Left lung (tissue), 10 donors: ENCODE data around the gene ZBTB7B. TPM values are rescaled to one million over a fixed set of nuclear protein-coding genes. Genes with fewer than 3 reads are reported as not detected.

Experiments used
- ATAC-seq: fragments of 200-7000 bp; cut with Tn5 transposase; one replicate; pipeline ENCODE4 v1.9.1; 2020; ENCODE audit warnings: moderate library complexity
- DNase-seq, 4 donors: peaks; one replicate each; pipeline ENCODE4 v3.0.0-alpha.2; 2013 to 2020
- H3K27ac ChIP-seq, 2 donors: fragments of 200-600 bp; sonication (generic) in 1 of 2; one replicate each; pipeline versions ENCODE4 v1.5.0 to v1.8.0; 2020 to 2021
- H3K27me3 ChIP-seq, 2 donors: fragments of 200-600 bp; sonication (generic) in 1 of 2; one replicate each; pipeline versions ENCODE4 v1.5.0 to v1.8.0; 2020 to 2021
- H3K36me3 ChIP-seq, 2 donors: fragments of 200-600 bp; sonication (generic) in 1 of 2; one replicate each; pipeline versions ENCODE4 v1.5.0 to v1.8.0; 2020 to 2021
- H3K4me1 ChIP-seq, 2 donors: fragments of 200-600 bp; one replicate each; pipeline ENCODE4 v1.8.0; 2021
- H3K4me3 ChIP-seq, 2 donors: fragments of 200-600 bp; sonication (generic) in 1 of 2; one replicate each; pipeline versions ENCODE4 v1.5.0 to v1.8.0; 2020 to 2021; ENCODE audit warnings: mild to moderate bottlenecking in 1 of 2
- H3K9me3 ChIP-seq, 2 donors: fragments of 200-600 bp; sonication (generic) in 1 of 2; one replicate each; pipeline versions ENCODE4 v1.5.0 to v1.8.0; 2020 to 2021
- intact Hi-C, 2 donors: fragments of 100-400 bp; cut with DNase I; formaldehyde crosslinking; loops; one replicate each; pipeline versions ENCODE4 v1.11.2 to v1.14.2; 2022
- polyA plus RNA-seq, 6 donors: library from polyadenylated mRNA; unstranded; fragments of 120-200 nt; gene quantifications; one replicate each; pipeline ENCODE4 v1.2.1, GENCODE V29; 2013; ENCODE audit not compliant: insufficient read length in 6 of 6
- total RNA-seq, 2 donors: library from RNA; stranded (reverse); fragmentation: NEBNext Ultra II Directional; extraction: Animal tissue kit (Norgen Biotek cat#: 25700); gene quantifications; one replicate each; pipeline ENCODE4 v1.2.1, GENCODE V29; 2021
- TF ChIP-seq, protein P1 (sequence below), 2 donors: fragments of 200-600 bp; sonication (generic) in 1 of 2; IDR thresholded peaks; one replicate each; pipeline versions ENCODE4 v1.5.0 to v1.8.0; 2021; ENCODE audit warnings: antibody characterized with exemption in 2 of 2
- donor health status: DM: no; HTN: yes; CAD: no.
- donor health status: DM: no; HTN: no; CAD: no.

ZBTB7B gene
- total and polyA plus RNA-seq, 8 donors: 14.4 to 104 (median 19.0) TPM

DNA sequence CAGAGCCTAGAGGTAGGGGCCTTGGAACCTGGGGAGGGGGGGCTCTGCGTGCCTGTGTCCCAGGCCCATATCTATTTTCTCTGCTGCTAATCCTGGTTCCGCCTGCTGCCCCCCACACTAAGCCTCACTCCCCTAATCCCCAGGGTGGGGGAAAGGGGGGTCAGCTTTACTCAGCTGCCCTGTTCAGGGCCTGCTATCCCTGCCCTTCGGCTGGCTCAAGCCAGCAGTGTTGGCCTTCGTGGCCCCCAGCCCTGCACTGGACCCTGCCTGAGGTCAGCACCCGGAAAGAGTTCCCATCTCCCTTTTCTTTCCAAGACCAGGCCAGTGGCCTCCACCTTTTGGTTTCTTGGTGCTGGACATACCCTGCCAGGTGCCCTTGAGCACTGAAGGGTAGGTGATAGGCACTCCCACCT, 8.4 kb downstream of the ZBTB7B start:
- Histone ChIP-seq H3K4me3 (peak overlapping the region in 1 of 2 donors; percentile 96), H3K27me3 (no peaks in the 10 kb centered on the region), H3K36me3 (peaks cover 0 to 33% of the 10 kb centered on the region in 2 donors), H3K27ac (peak overlapping the region in 1 of 2 donors; percentile 95), H3K4me1 (peaks cover 30 to 97% of the 10 kb centered on the region in 2 donors), H3K9me3 (no peaks in the 10 kb centered on the region)
- DNase-seq: no peak
- intact Hi-C loops: no loop called here
- ATAC-seq: no peak
- TF ChIP-seq, protein P1, sequence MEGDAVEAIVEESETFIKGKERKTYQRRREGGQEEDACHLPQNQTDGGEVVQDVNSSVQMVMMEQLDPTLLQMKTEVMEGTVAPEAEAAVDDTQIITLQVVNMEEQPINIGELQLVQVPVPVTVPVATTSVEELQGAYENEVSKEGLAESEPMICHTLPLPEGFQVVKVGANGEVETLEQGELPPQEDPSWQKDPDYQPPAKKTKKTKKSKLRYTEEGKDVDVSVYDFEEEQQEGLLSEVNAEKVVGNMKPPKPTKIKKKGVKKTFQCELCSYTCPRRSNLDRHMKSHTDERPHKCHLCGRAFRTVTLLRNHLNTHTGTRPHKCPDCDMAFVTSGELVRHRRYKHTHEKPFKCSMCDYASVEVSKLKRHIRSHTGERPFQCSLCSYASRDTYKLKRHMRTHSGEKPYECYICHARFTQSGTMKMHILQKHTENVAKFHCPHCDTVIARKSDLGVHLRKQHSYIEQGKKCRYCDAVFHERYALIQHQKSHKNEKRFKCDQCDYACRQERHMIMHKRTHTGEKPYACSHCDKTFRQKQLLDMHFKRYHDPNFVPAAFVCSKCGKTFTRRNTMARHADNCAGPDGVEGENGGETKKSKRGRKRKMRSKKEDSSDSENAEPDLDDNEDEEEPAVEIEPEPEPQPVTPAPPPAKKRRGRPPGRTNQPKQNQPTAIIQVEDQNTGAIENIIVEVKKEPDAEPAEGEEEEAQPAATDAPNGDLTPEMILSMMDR (IDR thresholded peaks at IDR 0.05): no peak

- DNase-seq: peak in 1 of 4 donors; percentile 63
- ATAC-seq: no peak
- H3K4me1 ChIP-seq: peaks cover 25 to 97% of the 10 kb centered on the region in 2 donors
- H3K9me3 ChIP-seq: no peaks in the 10 kb centered on the region
- H3K27me3 ChIP-seq: no peaks in the 10 kb centered on the region
- H3K36me3 ChIP-seq: peaks cover 0 to 38% of the 10 kb centered on the region in 2 donors
- peak overlapping the region in 1 of 2 donors; percentile 96 for H3K4me3 ChIP-seq
- peak overlapping the region; percentile 39 to 95 for H3K27ac ChIP-seq
- TF ChIP-seq, protein P1 (IDR thresholded peaks at IDR 0.05): no peak
- intact Hi-C loops: no loop called here
These were observed 8.9 kb downstream of the ZBTB7B start for GRCh38 chr1:155011437-155012025.

GRCh38 chr1:155012026-155012546, 9.5 kb downstream of the ZBTB7B start:
- TF ChIP-seq, protein P1 (IDR thresholded peaks at IDR 0.05): no peak
- peaks cover 29 to 97% of the 10 kb centered on the region in 2 donors for H3K4me1 ChIP-seq
- ATAC-seq (peak; percentile 75), DNase-seq (peak in 2 of 4 donors; percentile 80 to 86)
- peaks cover 0 to 44% of the 10 kb centered on the region in 2 donors for H3K36me3 ChIP-seq
- H3K27me3 ChIP-seq: no peaks in the 10 kb centered on the region
- no peak overlapping the region for H3K4me3 ChIP-seq
- H3K9me3 ChIP-seq: no peaks in the 10 kb centered on the region
- peak overlapping the region; percentile 39 to 95 for H3K27ac ChIP-seq
- intact Hi-C loops: no loop called here

DNA sequence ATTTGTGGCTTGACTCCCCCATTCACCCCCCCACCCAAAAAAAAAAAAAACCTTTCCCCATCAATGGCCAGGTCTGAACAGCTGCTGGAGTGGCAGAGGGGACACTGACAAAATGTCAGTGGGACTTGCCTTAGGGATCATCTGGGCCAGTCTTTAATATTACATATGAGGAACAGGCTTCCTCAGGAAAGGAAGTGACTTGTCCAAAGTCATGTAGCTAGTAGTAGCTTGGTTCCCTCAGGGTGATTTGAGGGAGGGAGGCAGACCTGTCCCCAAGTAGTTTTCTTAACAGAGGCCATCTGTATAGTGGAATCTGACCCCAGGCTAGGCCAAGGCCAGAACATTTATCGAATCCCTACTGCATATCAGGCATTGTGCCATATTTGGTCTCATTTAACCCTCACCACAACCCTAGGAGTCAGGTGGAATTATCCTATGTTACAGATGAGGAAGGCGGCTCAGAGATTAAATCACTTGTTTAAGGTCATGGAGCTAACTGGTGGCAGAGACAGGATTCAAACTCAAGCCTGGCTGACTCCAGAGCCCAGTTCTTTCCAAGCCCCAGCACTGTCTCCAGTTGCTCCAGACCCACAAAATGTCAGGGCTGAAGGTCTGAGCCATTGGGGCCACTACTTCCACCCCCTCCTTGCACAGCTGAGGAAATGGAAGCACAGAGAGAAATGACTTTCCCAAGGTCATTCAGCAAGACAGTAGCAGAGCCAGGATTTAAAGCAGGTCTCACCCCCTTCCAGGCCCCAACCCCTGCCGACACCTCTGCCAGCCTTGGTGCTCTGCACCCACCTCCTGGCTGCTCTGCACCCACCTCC, 10.4 kb downstream of the ZBTB7B start:
- Histone ChIP-seq H3K4me1 (peaks cover 30 to 97% of the 10 kb centered on the region in 2 donors), H3K4me3 (no peak overlapping the region)

More for the DNA sequence above, 10.4 kb downstream of the ZBTB7B start:
- ATAC-seq (no peak), DNase-seq (no peak)
- Histone ChIP-seq H3K9me3 (no peaks in the 10 kb centered on the region), H3K27me3 (no peaks in the 10 kb centered on the region), H3K36me3 (peaks cover 0 to 50% of the 10 kb centered on the region in 2 donors), H3K27ac (peak overlapping the region; percentile 39 to 95)
- TF ChIP-seq, protein P1 (IDR thresholded peaks at IDR 0.05): no peak
- intact Hi-C loops: no loop called here
